ENCODE results near the gene ZDHHC6.

Gene ZDHHC6

DNA sequence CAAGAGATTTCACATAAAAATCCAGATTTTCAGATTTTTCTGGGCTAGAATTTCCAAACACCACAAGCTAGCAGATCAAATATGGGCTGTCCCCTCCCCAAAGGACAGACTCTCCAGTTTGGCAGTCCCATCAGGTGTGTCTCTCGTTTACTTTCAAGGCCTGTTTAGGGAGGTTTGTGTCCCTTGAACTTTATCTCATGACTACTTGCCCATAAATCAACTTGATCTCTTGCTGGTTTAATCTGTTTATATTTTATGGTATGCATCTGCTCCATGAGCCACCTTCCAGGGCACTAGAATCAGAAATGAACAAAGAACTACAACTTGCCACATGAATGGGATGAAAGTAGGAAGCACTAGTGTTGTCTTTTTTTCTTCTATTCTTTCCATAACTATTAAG lies 5.2 kb downstream of the ZDHHC6 start:
- no peak for DNase-seq (ENCODE audit: low spot score)
- TF ChIP-seq, protein P1, sequence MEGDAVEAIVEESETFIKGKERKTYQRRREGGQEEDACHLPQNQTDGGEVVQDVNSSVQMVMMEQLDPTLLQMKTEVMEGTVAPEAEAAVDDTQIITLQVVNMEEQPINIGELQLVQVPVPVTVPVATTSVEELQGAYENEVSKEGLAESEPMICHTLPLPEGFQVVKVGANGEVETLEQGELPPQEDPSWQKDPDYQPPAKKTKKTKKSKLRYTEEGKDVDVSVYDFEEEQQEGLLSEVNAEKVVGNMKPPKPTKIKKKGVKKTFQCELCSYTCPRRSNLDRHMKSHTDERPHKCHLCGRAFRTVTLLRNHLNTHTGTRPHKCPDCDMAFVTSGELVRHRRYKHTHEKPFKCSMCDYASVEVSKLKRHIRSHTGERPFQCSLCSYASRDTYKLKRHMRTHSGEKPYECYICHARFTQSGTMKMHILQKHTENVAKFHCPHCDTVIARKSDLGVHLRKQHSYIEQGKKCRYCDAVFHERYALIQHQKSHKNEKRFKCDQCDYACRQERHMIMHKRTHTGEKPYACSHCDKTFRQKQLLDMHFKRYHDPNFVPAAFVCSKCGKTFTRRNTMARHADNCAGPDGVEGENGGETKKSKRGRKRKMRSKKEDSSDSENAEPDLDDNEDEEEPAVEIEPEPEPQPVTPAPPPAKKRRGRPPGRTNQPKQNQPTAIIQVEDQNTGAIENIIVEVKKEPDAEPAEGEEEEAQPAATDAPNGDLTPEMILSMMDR (IDR thresholded peaks at IDR 0.05; ENCODE audit: extremely low read depth, missing control alignments) = no peak

DNA sequence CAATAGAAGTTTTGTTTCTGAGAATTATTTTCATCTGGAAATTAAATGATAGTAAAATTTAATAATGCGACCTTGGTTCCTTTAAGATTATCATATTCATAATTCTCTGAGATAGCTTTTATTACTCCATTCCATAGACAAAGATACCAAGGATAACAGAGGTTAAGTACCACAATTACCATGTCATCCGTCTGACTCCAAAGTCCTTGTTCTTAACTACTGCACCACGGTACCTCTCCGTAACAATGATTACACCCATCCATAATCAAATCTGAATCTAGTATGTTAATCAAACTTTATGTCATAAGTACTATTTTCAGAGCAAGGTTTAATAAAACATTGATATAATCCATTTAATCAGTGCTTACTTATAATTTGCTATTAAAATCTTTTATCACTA lies 8.4 kb downstream of the ZDHHC6 start:
- DNase-seq (ENCODE audit: low spot score) = no peak
- TF ChIP-seq, protein P1 (IDR thresholded peaks at IDR 0.05; ENCODE audit: extremely low read depth, missing control alignments) = no peak

- TF ChIP-seq, protein P1 (IDR thresholded peaks at IDR 0.05; ENCODE audit: extremely low read depth, missing control alignments) = no peak
- DNase-seq (ENCODE audit: low spot score) = no peak
Observed at GRCh38 chr10:112434988-112435619, 11.6 kb downstream of the ZDHHC6 start.

- TF ChIP-seq, protein P1 (IDR thresholded peaks at IDR 0.05; ENCODE audit: extremely low read depth, missing control alignments) = no peak
- no peak for DNase-seq (ENCODE audit: low spot score)
Observed at GRCh38 chr10:112433136-112433535, 13.6 kb downstream of the ZDHHC6 start.

DNA sequence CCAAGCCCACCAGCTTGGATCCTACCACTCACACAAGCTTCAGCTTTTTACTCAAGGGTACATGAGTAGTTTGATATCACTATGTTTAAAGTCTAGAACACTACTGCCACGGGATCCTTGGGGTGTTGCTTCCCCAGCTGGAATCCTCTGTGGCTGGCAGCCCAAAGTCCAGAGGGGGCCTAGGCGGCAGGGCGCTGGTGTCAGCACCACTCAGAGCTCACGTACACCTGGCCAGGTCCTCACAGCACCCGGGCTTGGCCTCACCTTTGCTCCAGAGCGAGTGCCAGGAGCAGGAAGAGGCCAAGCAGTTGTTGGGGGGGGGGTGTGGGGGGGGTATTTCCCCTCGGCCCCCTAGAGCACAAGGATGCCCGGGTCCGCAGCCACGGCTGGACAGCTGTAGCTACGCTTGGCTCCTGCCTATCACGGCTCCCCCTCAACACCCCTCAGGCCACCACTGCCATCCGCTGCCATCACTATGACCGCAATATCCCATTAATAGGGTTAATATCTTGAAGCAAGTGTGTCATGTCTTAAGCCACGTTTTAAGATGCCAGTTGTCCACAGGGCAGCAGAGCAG lies 17.0 kb downstream of the ZDHHC6 start:
- no peak for DNase-seq (ENCODE audit: low spot score)
- TF ChIP-seq, protein P1 (IDR thresholded peaks at IDR 0.05; ENCODE audit: extremely low read depth, missing control alignments) = no peak

GRCh38 chr10:112429147-112429546 lies 17.6 kb downstream of the ZDHHC6 start:
- TF ChIP-seq, protein P1 (IDR thresholded peaks at IDR 0.05; ENCODE audit: extremely low read depth, missing control alignments) = no peak
- no peak for DNase-seq (ENCODE audit: low spot score)

DNA sequence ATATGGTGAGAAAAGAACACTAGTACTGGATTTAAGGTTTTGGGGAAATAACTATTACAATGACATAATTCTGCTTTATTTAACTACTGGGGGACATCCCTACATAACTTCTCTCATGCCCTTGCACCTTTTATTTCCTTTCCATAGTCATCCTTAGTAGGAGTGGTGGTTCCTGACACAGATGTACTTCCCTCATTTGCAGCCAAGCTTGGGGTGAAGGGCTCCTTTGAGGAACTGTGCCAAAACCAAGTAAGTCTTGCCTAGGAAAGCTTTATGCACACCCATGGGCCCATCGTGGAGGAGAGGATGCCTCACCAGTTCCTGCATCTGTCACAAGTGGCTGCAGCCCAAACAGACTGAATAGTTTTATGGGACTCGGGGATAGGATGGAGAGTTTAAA lies 20.6 kb downstream of the ZDHHC6 start:
- TF ChIP-seq, protein P1 (IDR thresholded peaks at IDR 0.05; ENCODE audit: extremely low read depth, missing control alignments) = no peak
- no peak for DNase-seq (ENCODE audit: low spot score)
